ENCODE measurements around the gene FAM81A.

Gene FAM81A

GRCh38 chr15:59541750-59542149 is 103.8 kb downstream of the FAM81A start:
- no peak for DNase-seq (ENCODE audit: low read depth)

- no peak for DNase-seq (ENCODE audit: low read depth)
Measured at GRCh38 chr15:59543721-59544547, 105.9 kb downstream of the FAM81A start.

GRCh38 chr15:59545573-59545972 is 107.6 kb downstream of the FAM81A start:
- DNase-seq (ENCODE audit: low read depth) = no peak

- no peak for DNase-seq (ENCODE audit: low read depth)
Measured at GRCh38 chr15:59548501-59549226, 110.7 kb downstream of the FAM81A start.

- DNase-seq (ENCODE audit: low read depth) = no peak
Measured at GRCh38 chr15:59549301-59550185, 111.6 kb downstream of the FAM81A start.

- no peak for DNase-seq (ENCODE audit: low read depth)
Measured at GRCh38 chr15:59550530-59550929, 112.5 kb downstream of the FAM81A start.

GRCh38 chr15:59550956-59551355 is 113.0 kb downstream of the FAM81A start:
- no peak for DNase-seq (ENCODE audit: low read depth)

GRCh38 chr15:59553879-59554735 is 116.1 kb downstream of the FAM81A start:
- no peak for DNase-seq (ENCODE audit: low read depth)

GRCh38 chr15:59555696-59556095 is 117.7 kb downstream of the FAM81A start:
- DNase-seq (ENCODE audit: low read depth) = no peak

GRCh38 chr15:59556380-59556779 is 118.4 kb downstream of the FAM81A start:
- DNase-seq (ENCODE audit: low read depth) = no peak

GRCh38 chr15:59557581-59557980 is 119.6 kb downstream of the FAM81A start:
- DNase-seq (ENCODE audit: low read depth) = no peak

GRCh38 chr15:59558851-59559250 is 120.9 kb downstream of the FAM81A start:
- DNase-seq (ENCODE audit: low read depth) = no peak

GRCh38 chr15:59561547-59561946 is 123.6 kb downstream of the FAM81A start:
- DNase-seq (ENCODE audit: low read depth) = no peak

- DNase-seq (ENCODE audit: low read depth) = no peak
Measured at GRCh38 chr15:59562448-59563186, 124.6 kb downstream of the FAM81A start.

GRCh38 chr15:59565299-59565698 is 127.3 kb downstream of the FAM81A start:
- no peak for DNase-seq (ENCODE audit: low read depth)

GRCh38 chr15:59567324-59567723 is 129.3 kb downstream of the FAM81A start:
- no peak for DNase-seq (ENCODE audit: low read depth)

- no peak for DNase-seq (ENCODE audit: low read depth)
Measured at GRCh38 chr15:59569477-59569876, 131.5 kb downstream of the FAM81A start.

GRCh38 chr15:59570315-59570714 is 132.3 kb downstream of the FAM81A start:
- DNase-seq (ENCODE audit: low read depth) = no peak

- no peak for DNase-seq (ENCODE audit: low read depth)
Measured at GRCh38 chr15:59571606-59572005, 133.6 kb downstream of the FAM81A start.
